GM19455 (cell line): Measurements from ENCODE around the gene ATP2A1.
"Not testable (repeated sequence)": the region's sequence is repeated elsewhere in the genome, so short reads cannot be mapped to it uniquely, and the experiment has no call there.

ENCODE experiments used
- ATAC-seq: cut with Tn5 transposase; IDR thresholded peaks from one replicate; pipeline ENCODE4 v1.9.1; 2021; ENCODE audit not compliant: unreplicated experiment

Gene ATP2A1

DNA sequence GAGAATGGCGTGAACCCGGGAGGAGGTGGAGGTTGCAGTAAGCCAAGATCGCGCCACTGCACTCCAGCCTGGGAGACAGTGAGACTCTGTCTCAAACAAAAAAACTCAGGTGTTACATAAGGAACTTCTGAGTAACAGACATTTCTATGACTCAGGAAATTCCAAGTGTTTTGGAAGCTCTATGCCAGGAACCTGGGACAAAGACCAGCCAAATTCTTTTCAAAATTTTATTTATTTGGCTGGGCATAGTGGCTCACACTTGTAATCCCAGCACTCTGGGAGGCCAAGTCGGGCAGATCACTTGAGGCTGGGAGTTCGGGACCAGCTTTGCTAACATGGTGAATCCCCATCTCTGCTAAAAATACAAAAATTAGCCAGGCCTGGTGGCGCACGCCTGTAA, 19.9 kb upstream of the ATP2A1 start:
- ATAC-seq: no peak

- no peak for ATAC-seq
Observed at GRCh38 chr16:28859326-28859725, 19.0 kb upstream of the ATP2A1 start.

DNA sequence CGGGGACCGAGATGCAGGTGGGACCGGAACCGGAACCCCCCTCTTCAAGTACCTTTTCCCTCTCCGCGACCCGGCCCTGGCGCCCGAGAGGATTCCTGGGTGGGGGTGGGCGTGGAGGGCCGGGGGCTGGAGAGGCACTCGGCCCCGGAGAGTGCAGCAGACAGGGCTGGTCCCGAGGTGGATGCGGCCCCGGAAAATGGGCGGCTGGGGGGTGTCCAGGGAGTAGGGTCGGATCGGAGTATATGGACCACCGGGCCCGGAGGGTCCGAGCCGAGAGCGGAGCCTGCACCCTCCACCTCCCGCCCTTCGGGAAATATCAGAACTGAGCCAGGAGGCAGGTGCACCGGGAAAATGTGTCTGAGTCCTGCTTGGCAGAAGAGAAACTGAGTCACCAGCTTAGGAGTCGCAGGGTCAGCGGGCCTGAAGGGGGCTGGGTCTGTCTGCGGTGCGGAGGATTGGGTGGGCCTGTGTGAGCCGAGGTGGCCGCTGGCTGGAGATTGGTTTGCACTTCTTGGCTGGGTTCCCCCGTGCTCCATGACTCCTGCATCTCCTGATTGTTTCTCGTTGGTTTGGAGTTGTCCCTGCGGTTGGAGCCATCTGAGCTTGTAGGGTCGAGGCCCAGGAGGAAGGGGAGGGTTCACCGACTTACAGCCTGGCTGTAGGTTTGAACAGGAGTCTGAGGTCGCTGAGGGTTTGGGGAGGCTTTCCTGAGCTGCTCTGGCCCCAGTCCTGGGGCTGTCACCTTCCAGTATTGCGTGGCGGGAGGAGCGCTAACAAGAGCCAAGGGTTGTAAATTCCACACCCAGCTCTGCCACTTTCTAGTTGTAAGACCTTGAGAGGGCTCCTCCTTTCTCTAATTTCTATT, 14.1 kb upstream of the ATP2A1 start:
- no peak for ATAC-seq

DNA sequence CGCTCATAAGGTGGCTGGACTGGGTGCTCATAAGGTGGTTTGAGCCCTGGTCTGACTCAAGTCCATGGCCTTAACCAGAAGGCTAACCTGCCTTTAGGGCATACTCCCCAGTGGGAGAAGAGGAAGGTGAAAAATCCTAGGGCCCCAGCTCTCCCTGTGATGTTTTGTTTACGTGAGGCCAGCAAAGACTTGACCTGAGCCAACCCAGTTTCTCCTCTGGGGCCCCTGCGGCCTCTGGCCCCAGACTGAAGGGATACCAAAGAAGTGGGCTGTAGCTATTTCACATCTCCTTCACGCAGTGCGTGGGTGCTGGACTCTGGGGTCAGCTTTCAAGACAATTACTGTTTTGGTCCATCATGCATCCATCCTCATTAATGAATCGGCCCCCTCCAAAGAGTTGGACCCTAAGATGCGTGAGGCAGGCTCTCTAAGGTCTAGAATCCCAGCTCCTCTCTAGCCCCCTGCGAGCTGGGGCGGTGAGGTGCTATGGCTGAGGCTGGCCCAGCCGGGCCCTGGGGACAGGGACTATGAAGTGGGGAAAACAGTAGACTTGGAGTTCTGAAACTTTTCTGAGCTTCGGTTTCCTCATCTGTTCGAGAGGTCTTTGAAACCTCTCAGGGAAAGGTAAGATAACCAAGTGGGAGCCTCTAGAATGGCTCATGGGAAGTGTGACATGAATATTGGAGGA, 13.1 kb upstream of the ATP2A1 start:
- no peak for ATAC-seq

DNA sequence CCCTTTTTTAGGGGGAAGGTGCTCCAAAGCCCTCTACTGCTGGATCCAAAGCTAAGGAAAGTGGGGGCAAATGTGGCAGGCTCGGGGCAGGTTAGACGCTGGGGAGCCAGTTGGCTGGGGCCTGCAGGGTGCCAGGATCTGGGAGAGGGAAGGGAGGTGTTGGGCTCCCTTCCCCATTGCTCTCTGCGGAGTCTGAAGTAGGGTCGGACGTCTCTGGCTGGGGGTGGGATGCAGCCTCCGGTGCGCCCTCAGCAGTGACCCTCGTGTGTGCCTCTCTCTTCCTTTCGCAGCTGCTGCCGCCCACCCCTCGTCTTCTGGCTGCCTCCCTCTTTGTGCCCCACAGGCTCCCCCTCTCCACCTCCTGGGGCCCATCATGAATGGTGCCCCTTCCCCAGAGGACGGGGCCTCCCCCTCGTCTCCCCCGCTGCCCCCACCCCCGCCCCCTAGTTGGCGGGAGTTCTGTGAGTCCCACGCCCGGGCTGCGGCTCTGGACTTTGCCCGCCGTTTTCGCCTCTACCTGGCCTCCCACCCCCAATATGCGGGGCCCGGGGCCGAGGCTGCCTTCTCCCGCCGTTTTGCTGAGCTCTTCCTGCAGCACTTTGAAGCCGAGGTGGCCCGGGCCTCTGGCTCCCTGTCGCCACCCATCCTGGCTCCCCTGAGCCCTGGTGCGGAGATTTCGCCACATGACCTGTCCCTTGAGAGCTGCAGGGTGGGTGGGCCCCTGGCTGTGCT, 12.4 kb upstream of the ATP2A1 start:
- no peak for ATAC-seq

DNA sequence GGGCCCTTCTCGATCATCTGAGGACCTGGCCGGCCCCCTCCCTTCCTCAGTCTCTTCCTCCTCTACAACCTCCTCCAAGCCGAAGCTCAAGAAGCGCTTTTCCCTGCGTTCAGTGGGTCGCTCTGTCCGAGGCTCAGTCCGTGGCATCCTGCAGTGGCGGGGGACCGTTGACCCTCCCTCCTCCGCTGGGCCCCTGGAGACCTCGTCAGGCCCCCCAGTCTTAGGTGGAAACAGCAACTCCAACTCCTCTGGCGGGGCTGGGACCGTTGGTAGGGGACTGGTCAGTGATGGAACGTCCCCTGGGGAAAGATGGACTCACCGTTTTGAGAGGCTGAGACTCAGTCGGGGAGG, 11.9 kb upstream of the ATP2A1 start:
- no peak for ATAC-seq

GRCh38 chr16:28867241-28867640, 11.0 kb upstream of the ATP2A1 start:
- ATAC-seq: no peak

DNA sequence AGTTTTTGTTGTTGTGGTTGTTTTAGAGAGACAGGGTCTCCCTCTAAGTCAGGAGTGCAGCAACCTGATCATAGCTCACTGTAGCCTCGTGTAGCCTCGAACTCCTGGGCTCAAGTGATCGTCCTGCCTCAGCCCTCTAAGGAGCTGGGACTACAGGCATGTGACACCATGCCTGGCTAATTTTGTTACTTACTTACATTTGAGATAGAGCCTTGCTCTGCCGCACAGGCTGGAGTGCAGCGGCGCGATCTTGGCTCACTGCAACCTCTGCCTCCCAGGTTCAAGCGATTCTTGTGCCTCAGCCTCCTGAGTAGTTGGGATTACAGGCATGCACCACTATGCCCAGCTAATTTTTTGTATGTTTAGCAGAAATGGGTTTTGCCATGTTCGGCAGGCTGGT, 10.6 kb upstream of the ATP2A1 start:
- ATAC-seq: not testable (repeated sequence)

DNA sequence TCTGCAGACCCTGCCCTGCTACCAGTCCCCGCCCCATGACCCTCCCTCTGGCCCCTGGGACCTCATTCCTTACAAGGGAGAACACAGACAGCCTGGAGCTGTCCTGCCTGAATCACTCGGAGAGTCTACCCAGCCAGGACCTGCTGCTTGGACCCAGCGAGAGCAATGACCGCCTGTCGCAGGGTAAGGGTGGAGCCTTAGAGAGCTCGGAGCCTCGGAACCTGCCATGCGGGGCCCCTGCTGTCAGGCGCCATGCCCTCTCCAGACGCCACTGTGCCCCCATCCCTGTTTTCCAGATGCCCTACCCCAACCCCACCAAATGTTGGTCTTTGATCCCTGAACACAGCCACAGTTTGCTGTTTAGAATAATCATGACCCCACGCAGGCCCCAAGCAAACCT, 9.1 kb upstream of the ATP2A1 start:
- ATAC-seq: no peak

- ATAC-seq: no peak
Observed at GRCh38 chr16:28872952-28873351, 5.3 kb upstream of the ATP2A1 start.

- ATAC-seq: no peak
Observed at GRCh38 chr16:28873543-28874201, 4.6 kb upstream of the ATP2A1 start.

GRCh38 chr16:28874406-28874805, 3.9 kb upstream of the ATP2A1 start:
- no peak for ATAC-seq

GRCh38 chr16:28875134-28876018, 2.9 kb upstream of the ATP2A1 start:
- ATAC-seq: no peak

DNA sequence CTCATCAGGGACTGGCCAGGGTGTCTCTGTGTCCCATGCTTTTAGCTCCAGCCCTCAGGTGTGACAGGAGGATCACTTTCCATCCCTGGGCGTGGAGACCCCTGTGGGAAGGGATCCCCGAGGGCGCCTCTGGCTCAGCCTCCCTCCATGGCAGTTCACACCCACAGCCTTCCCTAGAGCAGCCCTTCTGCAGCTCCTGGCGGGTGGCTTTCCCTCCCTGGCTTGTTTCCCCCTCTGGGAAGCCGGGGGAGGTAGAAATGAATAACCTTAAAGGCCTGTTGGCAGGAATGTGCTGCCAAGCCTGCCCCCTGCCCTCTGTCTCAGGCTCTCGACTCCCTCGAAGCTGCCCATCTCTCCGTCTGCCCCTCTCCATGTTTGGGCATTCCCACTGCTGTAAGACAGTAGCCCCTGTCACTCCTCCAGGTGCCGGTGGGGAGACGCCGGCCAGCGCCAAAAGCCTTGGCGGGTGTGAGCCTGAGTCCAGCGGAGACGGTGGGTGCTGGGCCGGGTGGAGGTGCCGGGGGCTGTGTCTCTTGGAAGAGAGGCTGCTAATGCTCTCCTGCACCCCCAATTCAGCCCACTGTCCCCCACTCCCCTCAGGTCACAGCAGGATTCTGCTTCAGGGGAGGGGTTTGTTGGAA, 2.1 kb upstream of the ATP2A1 start:
- no peak for ATAC-seq

- no peak for ATAC-seq
Observed at GRCh38 chr16:28876973-28877654, 1.2 kb upstream of the ATP2A1 start.

DNA sequence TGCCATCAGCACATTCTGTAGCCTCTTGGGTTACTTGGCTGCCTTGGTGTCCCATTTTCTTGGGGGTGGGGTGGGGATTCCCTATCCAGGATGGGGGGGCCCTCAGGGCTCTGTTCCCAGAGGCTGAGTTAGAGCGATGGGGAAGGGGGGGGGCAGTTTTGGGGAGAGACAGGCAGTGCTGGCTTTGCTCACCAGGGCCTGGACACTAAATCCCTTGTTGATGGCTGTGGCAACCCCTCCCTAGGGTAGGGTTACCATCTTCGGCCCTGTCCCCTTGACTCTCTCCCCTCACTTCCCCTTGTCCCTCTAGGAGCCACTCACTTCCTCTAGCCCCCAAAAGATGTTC, 660 bp upstream of the ATP2A1 start:
- no peak for ATAC-seq

DNA sequence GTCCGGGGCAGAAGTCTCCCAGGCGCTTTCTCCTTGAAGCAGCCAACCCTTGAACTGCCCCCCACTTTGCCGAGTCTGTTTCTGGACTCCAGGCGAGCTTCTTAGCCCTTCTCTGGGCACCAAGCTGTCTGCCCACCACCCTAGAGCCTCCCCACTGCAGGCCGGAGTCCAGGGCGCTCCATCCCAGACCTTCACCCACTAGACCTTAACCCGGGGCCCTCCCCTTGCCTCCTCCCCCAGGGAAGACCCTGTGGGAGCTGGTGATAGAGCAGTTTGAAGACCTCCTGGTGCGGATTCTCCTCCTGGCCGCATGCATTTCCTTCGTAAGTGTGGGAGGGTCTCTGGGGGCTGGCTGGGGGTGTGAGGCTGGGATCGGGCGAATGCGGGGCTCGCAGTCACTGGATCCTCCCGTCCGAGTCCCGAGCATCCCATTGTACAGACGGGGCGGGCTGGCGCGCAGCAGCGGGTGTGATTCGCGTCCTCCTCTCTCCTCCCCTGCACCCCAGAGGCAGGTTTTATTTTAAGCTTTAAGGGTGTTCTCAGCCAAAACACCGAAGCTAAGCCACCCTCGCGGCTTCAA, 1.1 kb downstream of the ATP2A1 start:
- peak; percentile 26 for ATAC-seq

DNA sequence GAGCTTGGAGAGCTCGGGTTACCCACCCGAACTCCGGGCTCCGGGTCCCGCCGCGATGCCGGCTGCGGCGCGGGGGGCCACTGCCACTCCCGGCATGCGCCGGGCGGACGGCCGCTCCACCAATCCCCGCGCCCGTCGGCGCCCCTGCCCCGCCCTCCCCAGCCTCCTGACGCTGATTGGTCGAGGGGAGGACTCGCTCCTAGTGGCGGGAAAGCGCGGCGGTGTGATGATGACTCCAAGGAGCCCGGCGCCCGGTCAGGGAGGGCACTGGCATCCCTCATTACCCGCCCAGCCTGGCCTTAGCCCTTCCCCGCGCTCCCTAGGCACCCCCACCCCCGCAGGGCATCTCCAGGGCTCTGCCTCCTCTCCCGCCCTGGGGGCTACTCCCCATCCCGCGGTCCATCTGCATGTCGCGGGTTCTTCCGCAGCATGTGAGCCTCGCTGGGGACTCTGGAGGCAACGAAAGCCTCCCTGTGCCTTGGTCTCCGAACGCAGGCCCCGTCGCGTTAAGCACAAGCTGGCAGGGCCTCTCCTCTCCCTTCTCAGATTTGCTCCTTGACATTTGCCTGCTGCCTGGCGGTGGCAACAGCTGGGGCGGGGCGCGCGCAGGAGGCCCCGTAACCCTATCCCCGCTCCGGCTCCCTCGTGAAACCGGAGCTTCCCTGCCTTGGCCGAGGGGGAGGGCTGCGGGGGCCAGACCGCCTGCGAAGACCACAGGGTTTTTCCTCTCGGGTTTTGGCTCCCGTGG, 1.7 kb downstream of the ATP2A1 start:
- peak; percentile 73 for ATAC-seq

GRCh38 chr16:28880589-28880915, 2.3 kb downstream of the ATP2A1 start:
- no peak for ATAC-seq
